Activated CD8-positive, alpha-beta memory T cell treated with anti-CD3 and anti-CD28 coated beads for 1 hour (primary cell): ENCODE data around the gene LTA.
"Not testable (repeated sequence)": the region's sequence is repeated elsewhere in the genome, so short reads cannot be mapped to it uniquely, and the experiment has no call there.

ENCODE experiments used
- DNase-seq, 2 donors: peaks; one replicate each; pipeline ENCODE4 v3.0.0-alpha.2; 2020; ENCODE audit warnings: low read depth in 1 of 2; ENCODE audit errors: extremely low read depth in 1 of 2

Gene LTA

GRCh38 chr6:31586008-31586407, 13.9 kb downstream of the LTA start, which contains the start of gene LST1:
LST1 (plus strand) TSS chr6:31586277; CDS start chr6:31587300, 1,023 bp downstream.
- no peak for DNase-seq

DNA sequence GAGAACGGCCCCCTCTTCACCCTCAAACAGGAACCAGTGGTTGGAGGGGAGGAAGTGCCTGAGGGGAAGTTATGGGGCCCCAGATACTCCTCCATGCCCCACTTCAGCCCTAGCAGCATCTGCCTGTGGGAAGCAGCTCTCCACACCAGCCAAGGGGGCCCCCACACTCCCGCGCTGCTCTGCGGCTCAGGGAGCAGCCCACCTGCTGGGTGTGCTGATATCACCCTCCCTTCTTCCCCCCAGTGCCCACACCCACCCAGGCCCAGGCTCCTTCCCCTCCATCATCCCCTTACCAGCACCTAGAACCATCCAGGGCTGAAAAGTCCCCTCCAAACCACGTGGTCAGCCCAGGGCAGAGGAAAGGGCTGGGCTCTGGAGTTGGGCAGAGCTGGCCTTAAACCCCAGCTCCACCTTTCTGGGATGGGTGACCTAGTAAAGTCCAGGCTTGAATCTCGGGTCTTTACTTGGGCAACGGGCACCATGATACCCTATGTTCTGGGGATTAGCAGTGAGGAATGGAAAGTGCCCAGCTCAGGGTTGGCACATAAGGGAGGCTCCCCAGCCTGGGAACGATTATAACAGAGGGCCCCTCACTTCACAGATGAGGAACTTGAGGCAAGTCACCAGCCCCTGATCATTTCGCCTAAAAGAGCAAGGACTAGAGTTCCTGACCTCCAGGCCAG, 14.7 kb downstream of the LTA start:
- DNase-seq, result no peak

- no peak for DNase-seq
These were observed 16.0 kb downstream of the LTA start for GRCh38 chr6:31587791-31588777.

DNA sequence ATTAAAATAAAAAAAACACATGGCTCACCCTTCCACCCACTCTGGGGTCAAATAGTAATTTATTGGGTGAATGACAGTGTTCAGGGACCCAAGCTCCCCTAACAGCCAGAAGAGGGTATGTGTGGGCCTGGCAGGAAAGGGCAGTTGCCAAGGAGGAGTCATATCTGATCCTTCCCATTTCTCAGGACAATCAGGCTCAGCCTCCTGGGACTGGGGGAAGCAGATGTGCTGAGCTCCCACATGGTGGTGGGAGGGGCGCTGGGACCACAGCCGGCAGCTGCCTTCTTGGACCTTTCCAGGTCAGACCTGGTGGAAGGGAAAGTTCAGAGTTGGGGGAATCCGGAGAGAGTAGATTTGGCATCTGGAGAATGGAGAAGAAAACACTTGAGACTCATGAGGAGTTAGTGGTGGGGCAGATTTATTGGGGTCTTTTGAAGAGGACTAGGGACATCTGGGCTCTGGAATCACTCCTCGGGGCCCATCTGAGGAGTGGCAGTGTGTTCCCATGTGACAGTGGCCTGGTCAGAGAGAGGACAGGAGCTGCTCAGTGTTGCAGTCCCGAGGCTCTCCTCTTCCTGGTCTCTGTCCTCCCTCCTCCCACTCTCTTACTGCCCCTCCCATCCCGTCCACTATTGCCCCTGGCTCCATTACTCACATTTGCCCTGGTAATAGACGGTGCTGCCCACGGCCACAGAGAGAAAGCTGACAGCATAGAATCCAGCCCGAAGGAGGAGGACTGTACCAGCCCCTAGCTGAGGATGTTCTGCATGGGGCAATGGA, 17.0 kb downstream of the LTA start:
- no peak for DNase-seq

- DNase-seq, result not testable (repeated sequence)
These were observed 18.6 kb downstream of the LTA start for GRCh38 chr6:31590691-31591090.

- no peak for DNase-seq
These were observed 20.3 kb downstream of the LTA start for GRCh38 chr6:31592396-31592771.

- DNase-seq, result no peak
These were observed 24.9 kb downstream of the LTA start for GRCh38 chr6:31597006-31597405.

- DNase-seq, result no peak
These were observed 35.2 kb downstream of the LTA start for GRCh38 chr6:31607317-31607716.

DNA sequence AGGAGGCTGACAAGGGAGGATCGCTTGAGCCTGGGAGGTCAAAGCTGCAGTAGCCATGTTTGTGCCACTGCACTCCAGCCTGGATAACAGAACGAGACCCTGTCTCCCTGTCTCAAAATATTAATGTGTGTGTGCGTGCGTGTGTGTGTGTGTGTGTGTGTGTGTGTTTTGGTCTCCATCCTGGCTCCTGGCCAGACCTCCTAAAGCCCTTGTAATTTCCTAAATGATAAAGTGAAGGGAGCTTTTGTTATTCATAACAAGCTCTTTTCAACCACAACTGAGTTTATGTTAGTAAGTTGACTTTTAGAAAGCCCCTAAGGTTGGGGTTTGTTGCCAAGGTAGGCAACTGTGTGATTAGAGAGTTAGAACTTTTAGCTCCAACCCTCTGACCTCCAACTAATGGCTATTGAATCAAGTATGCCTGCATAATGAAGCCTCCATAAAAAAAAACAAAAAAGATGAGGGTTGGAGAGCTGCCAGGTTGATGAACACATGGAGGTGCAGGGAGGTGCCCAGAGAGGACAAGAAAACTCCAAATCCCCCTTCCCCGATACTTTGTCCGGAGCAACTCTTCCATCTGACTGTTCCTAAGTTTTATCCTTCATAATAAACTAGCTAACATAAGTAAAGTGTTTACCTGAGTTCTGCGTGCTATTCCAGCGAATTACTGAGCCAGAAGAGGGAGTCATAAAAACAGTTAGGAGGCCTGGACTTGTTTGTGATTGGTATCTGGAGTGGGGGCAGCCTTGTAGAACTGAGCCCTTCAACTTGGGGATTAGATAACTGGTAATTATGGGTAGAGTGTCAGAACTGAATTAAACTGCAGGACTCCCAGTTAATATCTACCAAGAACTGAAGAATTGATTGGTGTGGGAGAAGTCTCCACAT, 37.7 kb downstream of the LTA start:
- no peak for DNase-seq

DNA sequence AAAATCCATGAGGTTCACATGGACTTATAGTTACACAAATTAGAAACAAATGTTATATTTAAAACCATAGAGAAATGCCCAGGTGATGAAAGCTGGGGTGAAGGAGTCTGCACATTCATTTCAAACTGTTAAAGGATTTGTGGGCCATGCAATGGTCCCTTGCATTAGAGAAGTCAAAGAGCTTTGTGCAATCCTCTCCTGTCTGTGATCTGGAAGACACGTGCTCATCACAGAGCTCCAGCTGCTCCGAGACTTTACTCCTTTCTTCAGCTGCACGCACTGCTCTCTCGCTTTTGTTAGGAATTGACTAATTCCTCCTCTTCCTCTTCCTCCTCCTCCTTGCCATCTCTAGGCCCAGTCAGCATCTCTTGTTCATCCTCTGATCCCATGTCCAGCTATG, 38.9 kb downstream of the LTA start:
- DNase-seq, result no peak

- no peak for DNase-seq
These were observed 42.1 kb downstream of the LTA start for GRCh38 chr6:31614075-31614619.

- no peak for DNase-seq
These were observed 42.8 kb downstream of the LTA start, which contains the start of gene AIF1 for GRCh38 chr6:31614684-31615578. AIF1 (plus strand) TSS chr6:31615234; CDS start chr6:31615330, 96 bp downstream.

- no peak for DNase-seq
These were observed 43.7 kb downstream of the LTA start for GRCh38 chr6:31615748-31616147.

DNA sequence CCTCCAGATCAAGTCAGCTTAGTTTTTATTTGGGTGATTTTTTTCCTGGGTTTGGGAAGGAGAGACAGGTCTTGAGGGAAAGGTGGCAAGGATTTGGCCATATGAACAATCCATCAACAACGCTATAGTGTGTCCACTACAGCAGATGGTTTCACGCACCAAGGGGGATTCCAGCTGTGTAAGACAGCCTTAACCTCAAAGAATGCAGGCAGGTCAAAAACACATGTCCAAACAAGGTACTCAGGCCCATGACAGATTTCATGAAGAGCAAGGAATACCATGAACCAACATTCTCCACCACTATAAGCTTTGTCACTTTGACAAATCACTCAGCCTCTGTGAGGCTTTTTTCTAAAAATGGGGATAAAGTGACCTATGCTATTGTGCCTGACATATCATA, 44.9 kb downstream of the LTA start:
- DNase-seq, result no peak

- DNase-seq, result peak; percentile 86 to 91
These were observed 47.9 kb downstream of the LTA start for GRCh38 chr6:31619805-31620585.

- DNase-seq, result peak in 1 of 2 donors; percentile 84
These were observed 48.7 kb downstream of the LTA start, which contains the start of gene PRRC2A for GRCh38 chr6:31620586-31621319. PRRC2A (plus strand) TSS chr6:31620715; CDS start chr6:31622790, 2,075 bp downstream.

GRCh38 chr6:31621320-31621939, 49.3 kb downstream of the LTA start:
- no peak for DNase-seq
